RPMI8226 (cell line): Measurements from ENCODE around the gene HSD17B2.

Experiments
- DNase-seq: peaks from one replicate; pipeline ENCODE4 v3.0.0-alpha.2; 2015

The HSD17B2 gene

DNA sequence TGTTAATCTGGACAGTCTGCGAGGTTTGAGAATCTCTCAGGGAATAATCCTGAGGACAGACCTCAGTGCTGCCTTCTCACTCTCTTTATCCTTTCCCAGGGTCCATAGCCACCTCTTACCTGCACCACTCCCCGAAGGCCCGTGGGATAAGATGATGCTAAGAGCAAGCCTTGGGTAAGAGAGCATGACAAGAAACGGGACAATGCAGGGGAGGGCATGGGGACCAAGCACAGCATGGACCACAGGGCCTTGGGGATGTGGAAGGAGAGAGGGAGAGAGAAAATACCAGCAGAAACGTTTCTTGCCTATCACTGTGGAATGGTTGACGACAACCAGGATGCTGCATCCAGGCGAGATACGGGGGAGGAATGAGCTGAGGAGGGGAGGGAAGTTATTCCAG lies 15.5 kb upstream of the HSD17B2 start:
- no peak for DNase-seq

DNA sequence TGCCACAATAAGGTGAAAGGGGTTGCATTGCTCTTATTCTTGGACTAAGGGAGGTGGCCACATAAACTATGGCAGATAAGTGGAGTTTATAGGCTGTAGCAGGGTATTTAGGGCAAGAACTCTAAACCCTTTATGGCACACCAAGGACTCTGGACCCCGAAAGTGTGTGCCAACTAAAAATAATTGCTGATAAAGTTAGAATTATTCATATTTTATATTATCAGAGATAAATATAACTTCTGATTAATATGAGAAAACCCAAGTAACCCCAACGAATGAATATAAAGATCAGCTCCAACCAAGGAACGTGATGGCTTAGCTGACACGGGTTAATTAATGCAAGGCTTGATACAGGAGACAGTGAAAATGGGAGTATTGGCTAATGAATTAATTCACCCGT lies 15.0 kb upstream of the HSD17B2 start:
- no peak for DNase-seq

DNA sequence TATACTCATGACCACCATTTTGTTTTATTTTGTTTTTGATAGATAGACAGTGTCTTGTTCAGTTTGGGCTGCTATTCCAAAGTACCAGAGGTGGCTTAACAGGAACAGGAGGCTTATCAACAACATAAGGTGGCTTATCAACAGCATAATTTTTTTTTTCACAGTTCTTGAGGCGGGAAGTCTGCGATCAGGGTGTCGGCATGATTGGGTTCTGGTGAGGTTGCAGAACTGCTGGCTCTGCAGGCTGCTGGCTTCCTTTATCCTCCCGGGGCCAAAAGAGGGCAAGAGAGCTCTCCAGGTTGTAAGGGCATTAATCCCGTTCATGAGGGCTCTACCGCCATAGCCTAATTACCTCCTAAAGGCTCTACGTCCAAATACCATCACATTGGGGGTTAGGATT lies 11.8 kb upstream of the HSD17B2 start:
- no peak for DNase-seq

GRCh38 chr16:82024316-82024715 lies 10.7 kb upstream of the HSD17B2 start:
- no peak for DNase-seq

GRCh38 chr16:82024883-82025282 lies 10.2 kb upstream of the HSD17B2 start:
- no peak for DNase-seq

- DNase-seq = no peak
Observed at GRCh38 chr16:82027629-82028064, 7.4 kb upstream of the HSD17B2 start.

GRCh38 chr16:82031116-82032084 lies 3.7 kb upstream of the HSD17B2 start:
- no peak for DNase-seq

DNA sequence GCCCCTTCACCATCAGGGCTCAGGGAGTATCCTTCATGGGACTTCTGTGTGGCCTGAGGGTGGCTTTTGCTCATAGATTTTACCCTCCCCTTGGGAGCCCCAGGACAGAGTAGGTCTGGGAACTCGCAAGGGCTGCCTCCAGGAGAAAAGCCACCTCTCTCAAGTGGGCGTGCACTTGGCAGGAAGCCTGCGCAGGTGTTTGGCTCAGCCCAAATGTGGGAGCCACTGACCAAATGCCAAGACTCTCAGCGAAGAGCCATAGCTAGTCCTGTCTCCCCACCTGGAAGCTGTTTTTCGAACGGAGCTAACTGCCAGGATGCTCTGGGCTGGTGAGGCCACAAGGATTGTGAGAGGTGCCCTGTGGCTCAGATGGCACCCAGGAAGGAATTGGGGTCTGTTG lies 2.0 kb upstream of the HSD17B2 start:
- DNase-seq = peak; percentile 27

GRCh38 chr16:82033683-82034300 lies 1.3 kb upstream of the HSD17B2 start:
- DNase-seq = no peak

GRCh38 chr16:82037251-82037650 lies 2.2 kb downstream of the HSD17B2 start:
- no peak for DNase-seq

GRCh38 chr16:82037666-82038065 lies 2.6 kb downstream of the HSD17B2 start:
- DNase-seq = no peak

DNA sequence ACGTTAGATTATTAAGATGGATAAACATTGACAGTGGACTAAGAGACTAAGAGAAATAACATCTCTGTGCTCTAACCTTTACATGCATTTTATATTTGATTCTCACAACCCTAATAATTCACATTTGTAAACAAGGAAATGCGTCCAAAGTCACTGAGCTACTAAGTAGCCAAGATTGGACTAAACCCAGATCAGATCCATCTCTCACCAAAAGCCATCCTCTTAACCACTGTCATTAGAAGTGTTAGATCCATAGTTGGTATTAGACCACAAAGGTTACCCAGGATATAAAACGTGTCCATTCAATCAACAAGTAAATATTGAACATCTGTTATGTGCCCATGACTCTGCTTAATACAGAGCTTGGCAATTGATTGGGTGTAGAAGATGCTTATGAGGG lies 5.2 kb downstream of the HSD17B2 start:
- DNase-seq = no peak

- DNase-seq = no peak
Observed at GRCh38 chr16:82041542-82041941, 6.5 kb downstream of the HSD17B2 start.

DNA sequence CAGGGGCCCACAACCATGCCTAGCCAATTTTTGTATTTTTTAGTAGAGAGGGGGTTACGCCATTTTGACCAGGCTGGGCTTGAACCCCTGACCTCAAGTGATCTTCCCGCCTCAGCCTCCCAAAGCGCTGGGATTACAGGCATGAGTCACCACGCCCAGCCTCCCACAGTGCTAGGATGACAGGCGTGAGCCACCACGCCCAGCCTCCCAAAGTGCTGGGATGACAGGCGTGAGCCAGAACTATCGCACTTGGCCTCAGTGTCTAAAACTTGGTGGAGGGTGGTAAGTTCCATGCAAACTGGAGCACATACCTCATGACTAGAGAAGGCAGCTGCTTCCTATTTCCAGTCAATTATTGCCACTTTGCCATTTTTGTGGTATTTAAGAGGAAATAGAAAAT lies 7.1 kb downstream of the HSD17B2 start:
- no peak for DNase-seq

DNA sequence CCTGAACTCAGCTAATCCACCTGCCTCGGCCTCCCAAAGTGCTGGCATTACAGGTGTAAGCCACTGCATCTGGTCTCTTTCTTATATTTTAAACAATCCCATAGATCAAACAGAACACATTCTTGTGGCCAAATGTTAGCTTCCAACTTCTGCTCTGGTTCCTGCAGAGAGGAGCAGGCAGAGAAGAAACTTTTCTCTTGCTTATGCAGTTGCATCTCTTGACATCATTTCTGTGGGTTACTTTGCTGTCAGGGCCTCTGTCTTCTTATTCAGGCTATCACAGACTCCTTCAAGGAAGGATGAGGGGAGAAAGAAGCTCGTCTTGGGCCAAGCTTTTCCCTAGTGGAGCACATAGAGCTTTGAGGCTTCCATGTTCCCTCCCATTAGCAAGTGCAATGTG lies 7.8 kb downstream of the HSD17B2 start:
- no peak for DNase-seq

GRCh38 chr16:82043680-82044584 lies 8.9 kb downstream of the HSD17B2 start:
- no peak for DNase-seq

GRCh38 chr16:82044585-82044911 lies 9.5 kb downstream of the HSD17B2 start:
- no peak for DNase-seq

DNA sequence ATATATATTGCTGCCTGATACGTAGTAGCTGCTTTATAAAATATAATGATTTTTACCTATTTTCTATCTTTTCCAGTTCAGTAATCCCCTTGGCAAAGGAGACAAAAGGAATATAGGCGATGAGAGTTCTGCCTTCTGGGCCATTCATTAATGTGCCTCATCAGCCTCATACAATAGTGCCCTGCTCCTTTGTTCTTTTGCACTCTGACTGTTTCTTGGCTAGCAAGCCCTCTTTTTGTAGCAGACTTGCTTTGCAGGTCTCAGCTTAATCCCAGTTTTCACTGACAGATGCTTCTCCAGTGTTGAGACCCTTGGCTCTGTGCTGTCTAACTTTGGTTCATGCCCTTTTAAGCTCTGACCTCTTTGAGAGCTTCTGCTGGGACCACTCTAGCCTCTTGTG lies 10.4 kb downstream of the HSD17B2 start:
- DNase-seq = no peak

- DNase-seq = no peak
Observed at GRCh38 chr16:82046541-82046940, 11.5 kb downstream of the HSD17B2 start.

DNA sequence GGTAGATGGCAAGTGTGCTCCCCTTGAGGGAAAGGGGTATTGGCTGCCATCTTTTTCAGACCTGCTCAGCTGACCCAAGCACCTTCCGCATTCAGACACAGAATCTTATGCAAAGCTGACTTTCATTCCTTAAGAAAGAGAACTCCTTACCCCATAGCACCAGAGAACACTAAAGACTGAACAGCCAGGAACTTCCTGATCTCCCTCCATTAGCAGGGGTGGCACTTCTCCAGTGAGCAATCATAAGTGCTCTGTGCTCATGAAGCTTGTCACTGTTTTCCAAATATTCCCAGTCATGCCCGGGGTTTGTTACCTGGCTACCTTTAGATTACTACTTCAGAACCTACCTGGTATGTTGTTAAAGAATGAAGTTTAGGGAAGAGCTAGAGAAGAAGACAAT lies 11.9 kb downstream of the HSD17B2 start:
- no peak for DNase-seq

- DNase-seq = no peak
Observed at GRCh38 chr16:82047374-82047773, 12.3 kb downstream of the HSD17B2 start.

- no peak for DNase-seq
Observed at GRCh38 chr16:82047787-82048186, 12.7 kb downstream of the HSD17B2 start.

- no peak for DNase-seq
Observed at GRCh38 chr16:82049484-82049883, 14.4 kb downstream of the HSD17B2 start.
